ENCODE data around the gene MTHFR.

MTHFR gene

DNA sequence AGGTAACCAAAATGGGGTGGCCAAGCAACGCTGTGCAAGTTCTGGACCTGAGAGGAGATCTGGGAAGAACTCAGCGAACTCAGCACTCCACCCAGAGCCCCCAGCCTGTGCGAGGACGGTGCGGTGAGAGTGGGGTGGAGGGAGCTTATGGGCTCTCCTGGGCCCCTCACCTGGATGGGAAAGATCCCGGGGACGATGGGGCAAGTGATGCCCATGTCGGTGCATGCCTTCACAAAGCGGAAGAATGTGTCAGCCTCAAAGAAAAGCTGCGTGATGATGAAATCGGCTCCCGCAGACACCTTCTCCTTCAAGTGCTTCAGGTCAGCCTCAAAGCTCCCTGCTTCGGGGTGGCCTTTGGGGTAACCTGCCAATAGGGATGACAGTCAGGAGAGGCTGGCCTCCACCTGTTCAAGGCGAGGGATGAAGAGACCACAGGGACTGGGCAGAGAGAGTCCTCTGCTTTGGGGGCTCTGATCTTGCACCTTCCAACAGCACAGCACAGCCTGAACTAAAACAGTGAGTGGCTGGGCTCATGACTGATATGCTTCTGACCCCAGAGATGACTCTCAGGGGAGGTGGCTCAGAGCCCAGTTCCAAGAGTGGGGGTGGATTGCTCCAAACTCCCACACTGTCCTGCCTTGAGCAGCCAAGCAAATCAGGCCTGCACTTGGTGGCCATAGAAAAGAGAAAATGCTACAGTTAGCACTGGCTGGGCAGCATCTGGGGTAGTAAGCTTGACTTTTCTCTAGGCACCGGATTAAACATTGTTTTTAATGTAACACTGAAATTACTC is 9.5 kb downstream of the MTHFR start:
- no peak for DNase-seq

DNA sequence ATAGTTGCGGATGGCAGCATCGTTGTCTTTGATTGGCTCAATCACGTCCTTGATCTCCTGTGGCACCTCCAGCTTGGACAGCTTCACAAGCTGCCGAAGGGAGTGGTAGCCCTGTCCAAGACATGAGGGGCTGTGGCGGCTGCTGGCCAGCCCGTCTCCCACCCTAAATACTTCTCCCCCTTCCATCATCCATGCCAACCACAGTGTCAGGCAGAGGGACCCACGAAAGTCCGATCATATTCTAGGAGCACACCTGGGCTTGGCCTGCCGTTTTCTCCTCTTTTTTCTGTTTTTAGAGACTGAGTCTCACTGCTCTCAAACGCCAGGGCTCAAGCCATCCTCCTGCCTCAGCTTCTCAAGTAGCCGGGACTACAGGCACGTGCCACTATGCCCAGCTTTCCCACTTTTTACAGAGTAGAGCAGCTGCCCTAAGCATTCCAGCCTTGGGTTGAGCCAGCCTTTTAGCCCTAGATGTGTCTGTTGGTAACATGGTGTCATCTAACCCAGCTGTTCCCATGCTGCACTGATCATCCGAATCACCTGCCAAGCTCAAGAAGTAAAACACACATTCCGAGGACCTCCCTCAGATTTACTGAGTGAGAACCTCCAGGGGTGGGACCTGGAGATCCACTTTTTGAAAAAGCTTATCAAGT is 10.4 kb downstream of the MTHFR start:
- DNase-seq = no peak

DNA sequence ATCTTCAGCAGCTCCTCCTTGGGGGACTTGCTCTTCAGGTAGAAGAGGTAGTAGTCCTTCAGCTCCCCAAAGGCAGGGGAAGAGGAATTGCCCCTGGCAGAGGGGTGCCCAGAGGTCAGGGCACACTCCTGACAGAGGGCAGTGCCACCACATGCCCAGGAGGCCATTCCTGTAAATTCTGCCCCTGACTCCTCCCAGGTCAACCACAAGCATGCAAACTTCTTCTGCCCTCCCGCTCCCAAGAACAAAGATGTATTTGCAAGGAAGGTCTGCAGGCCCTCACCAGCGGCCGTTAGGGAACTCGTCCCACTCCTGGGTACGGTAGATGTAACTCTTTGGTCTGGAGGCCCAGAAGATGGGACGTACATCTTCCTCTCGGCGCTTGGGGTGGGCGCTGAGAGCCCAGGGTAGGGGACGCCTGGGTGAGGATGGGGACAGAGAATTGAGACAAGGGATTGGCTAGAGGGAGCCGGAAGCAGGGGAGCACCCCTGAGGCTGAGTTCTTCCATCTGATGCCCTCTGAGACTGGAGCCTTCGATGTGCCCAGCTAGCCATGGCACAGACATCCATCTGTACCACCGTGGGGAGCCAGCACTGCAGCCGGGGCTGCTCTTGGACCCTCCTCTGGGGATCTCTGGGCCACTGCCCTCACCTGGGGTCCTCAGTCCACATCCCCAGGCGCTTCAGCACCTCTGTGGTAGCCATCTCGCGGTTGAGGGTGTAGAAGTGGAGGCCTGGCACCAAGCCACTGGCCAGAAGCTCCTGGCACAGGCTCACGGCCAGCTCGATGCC is 11.1 kb downstream of the MTHFR start:
- DNase-seq = no peak

DNA sequence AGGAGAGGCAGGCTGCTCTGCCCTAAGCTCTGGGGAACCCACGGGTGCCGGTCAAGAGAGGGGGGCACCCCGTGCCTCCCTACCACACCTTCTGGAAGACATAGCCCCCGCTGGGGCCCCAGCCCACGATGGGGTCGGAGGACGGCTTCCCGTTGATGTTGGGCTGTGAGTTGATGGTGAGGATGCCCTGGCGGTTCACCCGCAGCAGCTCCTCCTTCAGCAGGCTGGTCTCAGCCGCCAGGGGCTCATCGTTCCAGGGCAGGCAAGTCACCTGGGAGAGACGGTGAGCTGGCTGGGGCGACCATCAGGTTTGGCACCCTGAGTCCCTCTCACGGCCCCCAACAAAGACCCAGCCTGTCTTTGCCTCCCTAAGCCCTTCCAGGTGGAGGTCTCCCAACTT is 11.9 kb downstream of the MTHFR start:
- no peak for DNase-seq

DNA sequence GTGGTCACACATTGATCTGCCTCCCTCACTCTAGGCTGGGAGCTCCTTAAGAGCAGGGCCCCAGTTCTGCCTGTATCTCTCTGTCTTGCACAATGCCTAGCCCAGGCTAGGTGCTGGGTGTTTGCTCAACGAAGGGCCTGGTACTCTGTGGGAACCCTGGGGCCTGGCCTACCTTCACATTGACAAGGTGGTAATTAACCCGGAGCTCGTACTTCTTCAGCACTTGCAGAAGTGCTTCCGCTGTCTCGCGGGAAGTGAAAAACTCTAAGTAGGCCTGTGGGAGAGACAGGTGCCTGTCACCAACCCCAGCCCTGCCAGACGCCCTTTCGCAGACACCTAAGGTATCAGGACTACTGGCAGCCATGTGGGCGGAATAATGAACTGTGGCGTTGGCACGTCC is 13.7 kb downstream of the MTHFR start:
- DNase-seq = no peak

GRCh38 chr1:11790880-11791715 is 14.7 kb downstream of the MTHFR start:
- no peak for DNase-seq

DNA sequence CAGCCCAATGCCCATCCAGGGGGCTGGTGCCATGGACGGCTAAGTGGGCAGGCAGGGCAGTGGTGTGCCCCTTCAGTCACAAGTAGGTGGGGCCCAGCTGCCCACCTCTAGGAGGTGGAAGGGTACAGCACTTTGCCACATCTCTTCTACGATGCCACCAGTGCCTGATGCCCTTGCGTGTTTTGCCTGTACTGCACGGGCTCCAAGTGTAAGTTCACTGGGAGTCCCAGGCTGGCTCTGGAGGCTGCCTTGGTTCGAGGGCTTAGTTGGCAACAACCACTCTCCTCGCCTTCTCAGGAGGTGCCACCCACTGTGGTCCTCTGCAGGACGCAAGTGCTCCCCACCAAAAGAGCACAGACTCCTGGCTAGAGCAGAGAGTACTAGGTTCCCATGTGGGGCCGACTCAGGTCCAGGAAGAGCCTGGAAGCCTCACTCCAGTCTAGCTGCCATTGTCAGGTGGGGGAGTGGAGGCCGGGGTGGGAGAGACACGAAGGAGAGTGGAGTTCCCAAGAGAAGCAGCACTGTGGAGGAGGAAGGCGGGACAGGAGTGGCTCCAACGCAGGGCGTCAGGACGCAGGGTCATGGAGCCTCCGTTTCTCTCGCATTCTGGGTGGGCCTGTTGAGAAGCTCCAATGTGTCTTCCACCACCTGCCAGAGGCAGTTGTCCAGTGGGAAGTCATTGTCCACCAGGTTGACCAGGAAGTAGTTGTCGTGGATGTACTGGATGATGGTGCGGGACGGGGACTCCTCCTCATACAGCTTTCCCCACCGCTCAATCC is 15.5 kb downstream of the MTHFR start:
- DNase-seq = no peak

GRCh38 chr1:11789126-11790067 is 16.4 kb downstream of the MTHFR start:
- DNase-seq = no peak

GRCh38 chr1:11788549-11789053 is 17.2 kb downstream of the MTHFR start:
- no peak for DNase-seq

DNA sequence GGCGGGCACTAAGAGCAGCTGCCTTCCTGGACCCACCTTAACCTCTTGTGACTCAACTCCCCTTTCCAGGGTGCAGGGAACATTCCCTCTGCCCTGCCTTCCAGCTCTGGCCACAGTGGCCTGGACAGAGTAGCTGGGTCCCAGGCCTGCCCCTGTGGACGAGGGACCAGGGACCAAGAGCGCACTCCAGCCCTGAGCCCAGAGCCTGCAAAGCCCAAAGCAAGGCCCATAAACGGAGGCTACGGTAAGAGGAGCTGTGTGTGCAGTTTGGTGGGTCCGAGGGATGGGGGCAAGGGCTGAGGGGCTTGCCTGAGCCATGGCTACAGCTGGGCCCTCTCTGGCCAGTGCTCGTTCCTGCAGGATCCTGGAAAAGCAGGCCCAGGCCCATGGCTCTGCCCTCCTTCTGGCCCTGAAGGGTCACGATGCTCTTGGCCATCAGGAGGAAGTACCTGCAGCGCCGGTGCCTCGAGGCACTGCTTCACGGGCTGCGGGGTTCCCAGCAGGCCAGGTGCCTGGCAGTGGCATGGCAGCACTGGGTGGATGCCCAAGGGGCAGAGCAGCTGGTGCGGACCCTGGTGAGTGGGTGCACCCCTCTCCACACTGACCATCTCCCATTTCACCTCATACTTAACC is 17.8 kb downstream of the MTHFR start:
- no peak for DNase-seq

- no peak for DNase-seq
Measured at GRCh38 chr1:11787251-11787803, 18.4 kb downstream of the MTHFR start.

DNA sequence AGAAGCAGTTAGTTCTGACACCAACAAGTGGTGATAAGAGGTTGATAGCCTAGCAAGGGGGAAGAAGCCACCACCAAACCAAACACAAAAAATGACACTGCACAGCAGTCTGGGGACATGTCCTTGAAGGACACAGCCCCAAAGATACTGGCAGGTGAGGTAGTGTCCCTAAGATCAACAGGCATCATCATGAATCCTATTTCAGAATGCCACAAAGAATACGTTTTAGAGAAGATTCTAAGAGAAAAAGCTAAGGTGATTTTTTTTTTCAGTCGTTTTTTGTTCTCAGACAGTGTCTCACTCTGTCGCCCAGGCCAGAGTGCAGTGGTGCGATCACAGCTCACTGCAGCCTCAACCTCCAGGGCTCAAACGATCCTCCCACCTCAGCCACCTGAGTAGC is 19.6 kb downstream of the MTHFR start:
- no peak for DNase-seq

DNA sequence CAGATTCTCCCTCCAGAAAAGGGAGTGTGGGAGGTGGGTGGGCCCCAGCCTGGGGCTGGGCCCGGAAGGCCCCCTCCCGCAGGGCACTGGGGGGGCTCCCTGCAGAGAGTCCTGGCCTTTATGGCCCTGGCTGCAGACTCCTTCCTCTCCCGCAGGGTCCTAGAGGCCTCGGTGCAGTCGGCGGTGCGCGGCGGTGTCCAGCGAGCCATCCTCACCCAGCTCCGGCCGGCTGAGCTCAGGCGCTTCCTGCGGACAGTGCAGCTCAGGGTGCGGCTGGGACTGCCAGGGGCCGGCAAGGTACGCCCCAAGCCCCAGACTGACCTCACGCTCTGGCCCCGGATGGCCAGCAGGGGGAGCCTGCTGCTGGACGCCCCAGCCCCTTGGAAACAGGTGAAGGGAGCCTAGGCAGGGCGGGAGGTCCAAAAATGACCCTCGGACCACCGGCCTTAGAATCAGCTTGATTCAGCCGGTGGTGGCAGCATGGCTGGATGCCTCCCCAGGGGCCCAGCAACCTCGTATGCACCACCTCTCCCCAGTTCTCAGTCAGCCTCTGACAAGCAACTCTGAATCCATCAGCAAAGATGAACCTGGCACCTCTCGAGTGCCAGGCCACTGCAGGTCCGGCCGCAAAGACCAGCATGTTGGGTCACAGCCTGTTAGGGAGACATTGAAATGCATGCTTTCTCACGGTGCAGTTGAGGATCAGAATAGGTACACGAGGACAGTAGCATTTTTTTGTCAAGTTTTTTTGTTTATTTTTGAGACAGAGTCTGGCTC is 20.6 kb downstream of the MTHFR start:
- no peak for DNase-seq

DNA sequence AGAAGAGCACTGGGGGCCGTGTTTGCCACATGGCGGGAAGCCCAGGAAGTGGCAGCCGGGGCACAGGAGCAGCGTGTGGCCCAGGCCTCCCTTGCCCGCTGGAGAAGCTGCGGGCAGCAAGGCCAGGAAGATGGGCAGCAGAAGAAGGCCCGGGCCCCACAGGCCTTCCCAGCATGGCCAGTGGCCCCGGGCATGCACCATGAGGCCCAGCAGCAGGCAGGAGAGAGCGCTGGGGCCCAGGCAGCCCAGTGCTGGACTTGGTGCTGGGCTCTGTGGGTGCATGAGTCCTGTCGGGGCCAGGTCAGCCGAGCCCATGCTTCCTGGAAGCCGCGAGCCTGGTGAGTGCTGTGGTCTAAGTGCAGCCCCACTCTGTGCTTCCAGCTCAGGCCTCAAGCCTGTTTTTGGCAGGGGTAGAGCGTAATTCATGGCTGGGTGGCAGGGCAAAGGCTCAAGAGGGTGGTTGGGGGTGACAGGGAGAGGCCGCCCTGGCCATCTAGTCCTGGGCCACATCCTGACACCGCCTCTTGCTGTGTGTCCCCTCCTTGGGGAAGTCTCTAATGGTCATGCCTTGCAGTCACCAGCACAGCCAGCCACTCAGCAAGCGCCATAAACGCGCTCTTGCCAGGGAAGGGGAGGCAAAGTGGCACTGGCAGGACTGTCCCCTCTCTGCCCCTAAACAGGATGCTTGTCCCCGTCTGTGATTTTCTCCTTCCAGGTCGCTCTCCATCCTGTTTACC is 21.3 kb downstream of the MTHFR start:
- no peak for DNase-seq

DNA sequence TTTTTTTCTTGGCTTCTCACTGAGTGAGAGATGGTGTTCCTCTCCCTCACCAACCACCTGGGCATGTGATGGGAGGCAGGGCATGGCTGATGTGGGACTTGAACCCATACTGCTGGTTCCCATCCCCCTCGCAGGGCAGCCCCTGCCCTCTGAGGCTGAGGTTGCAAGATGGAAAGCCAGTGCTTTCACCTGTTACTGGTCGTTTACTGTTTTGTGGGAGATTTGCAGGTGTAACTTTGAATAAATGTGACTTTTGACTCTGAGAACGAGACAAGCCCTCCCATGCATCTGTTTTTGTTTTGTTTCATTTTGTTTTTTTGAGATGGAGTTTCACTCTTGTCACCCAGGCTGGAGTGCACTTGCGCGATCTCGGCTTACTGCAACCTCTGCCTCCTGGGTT is 22.2 kb downstream of the MTHFR start:
- DNase-seq = no peak

DNA sequence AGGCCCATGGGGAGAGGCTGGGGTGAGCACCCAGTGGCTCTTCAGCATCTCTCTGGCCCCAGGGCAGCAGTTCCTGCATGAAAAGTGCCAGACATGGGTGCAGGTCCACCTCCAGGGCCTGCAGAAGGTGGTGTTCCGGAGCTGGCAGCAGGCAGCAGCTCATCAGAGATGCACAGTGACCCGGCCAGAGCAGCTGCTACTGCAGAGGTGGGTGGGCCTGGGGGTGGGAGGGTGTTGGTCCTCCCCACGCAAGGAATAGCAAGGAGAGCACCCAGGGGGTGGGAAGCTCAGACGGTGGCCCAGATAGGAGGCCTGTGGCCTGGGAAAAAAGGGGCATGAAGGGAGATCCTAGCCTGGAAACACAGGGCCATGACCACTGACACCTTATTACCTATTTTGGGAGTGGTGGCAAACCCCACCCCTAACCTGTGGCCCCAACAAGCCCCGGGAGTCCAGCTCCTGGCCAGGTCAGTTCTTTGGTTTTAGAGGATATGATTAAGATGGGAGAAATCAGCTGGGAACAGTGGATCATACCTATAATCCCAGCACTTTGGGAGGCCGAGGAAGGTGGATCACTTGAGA is 23.5 kb downstream of the MTHFR start:
- DNase-seq = no peak

GRCh38 chr1:11781297-11781696 is 24.5 kb downstream of the MTHFR start:
- DNase-seq = no peak

All from NCI-H2081 (cell line).